Ureter (tissue), 1 donor: ENCODE data around the gene TTLL1. TPM values are rescaled to one million over a fixed set of nuclear protein-coding genes. Genes with fewer than 3 reads are reported as not detected.

Source experiments
- DNase-seq: peaks from one replicate; pipeline ENCODE4 v3.0.0-alpha.2; 2020; ENCODE audit warnings: low spot score
- total RNA-seq: library from RNA; stranded (reverse); gene quantifications from one replicate; pipeline ENCODE4 v1.2.4, GENCODE V29; 2023
- donor health status: DM: yes; HTN: yes; CAD: no.

Gene TTLL1
- total RNA-seq, 1 donor from 2014 or later, result 12.9 TPM

GRCh38 chr22:42994276-42994916, 94.8 kb downstream of the TTLL1 start:
- no peak for DNase-seq

GRCh38 chr22:42993651-42994275, 95.4 kb downstream of the TTLL1 start:
- DNase-seq, result no peak

DNA sequence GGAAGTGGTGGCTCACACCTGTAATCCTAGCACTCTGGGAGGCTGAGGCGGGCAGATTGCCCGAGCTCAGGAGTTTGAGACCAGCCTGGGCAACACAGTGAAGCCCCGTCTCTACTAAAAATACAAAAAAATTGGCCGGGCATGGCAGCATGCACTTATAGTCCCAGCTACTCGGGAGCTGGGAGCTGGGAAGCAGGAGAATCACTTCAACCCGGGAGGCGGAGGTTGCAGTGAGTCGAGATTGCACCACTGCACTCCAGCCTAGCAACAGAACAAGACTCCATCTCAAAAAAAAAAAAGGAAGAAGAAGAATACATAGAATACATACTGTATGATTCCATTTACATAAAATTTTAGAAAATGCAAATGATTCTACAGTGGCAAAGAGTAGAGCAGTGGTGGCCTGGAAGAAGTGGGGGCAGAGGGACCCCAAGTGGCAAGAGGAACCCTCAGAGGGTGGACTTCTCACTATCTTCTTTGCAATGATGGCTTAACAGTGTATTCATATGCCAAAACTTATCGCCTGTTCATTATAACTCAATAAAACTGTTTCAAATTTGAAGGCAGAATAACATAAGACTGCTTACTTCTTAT, 96.2 kb downstream of the TTLL1 start:
- no peak for DNase-seq

- no peak for DNase-seq
Measured at GRCh38 chr22:42992092-42992491, 97.1 kb downstream of the TTLL1 start.

- DNase-seq, result no peak
Measured at GRCh38 chr22:42991010-42991651, 98.1 kb downstream of the TTLL1 start.

DNA sequence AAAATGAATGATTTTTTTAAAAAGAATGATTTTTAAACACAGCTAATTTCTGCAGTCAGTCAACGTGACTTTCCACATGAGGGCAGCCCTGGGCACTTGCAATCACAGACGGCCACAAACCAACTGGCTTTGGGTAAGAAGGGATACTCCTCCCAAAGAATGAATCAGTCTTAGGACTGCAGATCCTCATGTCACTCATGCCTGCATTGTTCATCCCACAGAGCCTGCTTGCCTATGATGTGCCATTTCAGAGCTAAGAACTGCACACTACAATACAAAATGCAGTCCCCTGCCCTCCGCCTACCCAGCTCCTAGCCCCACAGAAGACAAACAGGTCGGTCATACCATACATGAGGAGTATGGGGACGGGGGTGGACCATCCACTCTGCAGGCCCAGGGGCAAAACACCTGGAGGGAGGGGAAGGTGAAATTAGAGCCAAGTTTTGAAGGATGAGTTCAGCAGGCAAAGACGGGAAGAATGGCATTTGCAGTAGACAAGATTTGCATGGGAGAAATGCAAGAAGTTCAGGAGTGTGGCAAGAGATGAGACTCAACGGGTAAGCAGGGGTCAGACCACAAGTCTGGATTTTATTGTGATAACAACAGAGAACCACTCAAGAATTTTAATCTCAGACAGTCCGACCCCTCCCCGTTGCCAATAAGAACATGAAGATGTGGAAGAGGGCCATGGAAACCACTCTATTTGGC, 98.9 kb downstream of the TTLL1 start:
- DNase-seq, result no peak

Other genes starting within 250 kb of the TTLL1 start
- 32.8 TPM for gene ARFGAP3, start 232.1 kb downstream of the TTLL1 start, total RNA-seq
- 78.5 TPM for gene PACSIN2, start 74.2 kb downstream of the TTLL1 start, total RNA-seq
- 2.5 TPM for gene BIK, start 21.4 kb upstream of the TTLL1 start, total RNA-seq
- gene MCAT, start 54.0 kb upstream of the TTLL1 start, total RNA-seq, result 19.5 TPM
- 130 TPM for gene TSPO, start 62.2 kb upstream of the TTLL1 start, total RNA-seq
- 41.0 TPM for gene TTLL12, start 97.7 kb upstream of the TTLL1 start, total RNA-seq